Measurements from ENCODE around the gene ARID1B.

The ARID1B gene

GRCh38 chr6:157194110-157194509 is 416.9 kb downstream of the ARID1B start:
- H3K9me3 Mint-ChIP-seq, result no peaks in the 10 kb centered on the region
- no peak for DNase-seq (ENCODE audit: low spot score in 2 of 2)
- H3K36me3 Mint-ChIP-seq, result peaks cover 31% of the 10 kb centered on the region
- ATAC-seq (ENCODE audit: low read depth), result no peak
- no peak overlapping the region for H3K27ac Mint-ChIP-seq
- H3K27me3 Mint-ChIP-seq, result no peaks in the 10 kb centered on the region
- H3K4me3 Mint-ChIP-seq, result no peak overlapping the region
- peaks cover 2% of the 10 kb centered on the region for H3K4me1 Mint-ChIP-seq

DNA sequence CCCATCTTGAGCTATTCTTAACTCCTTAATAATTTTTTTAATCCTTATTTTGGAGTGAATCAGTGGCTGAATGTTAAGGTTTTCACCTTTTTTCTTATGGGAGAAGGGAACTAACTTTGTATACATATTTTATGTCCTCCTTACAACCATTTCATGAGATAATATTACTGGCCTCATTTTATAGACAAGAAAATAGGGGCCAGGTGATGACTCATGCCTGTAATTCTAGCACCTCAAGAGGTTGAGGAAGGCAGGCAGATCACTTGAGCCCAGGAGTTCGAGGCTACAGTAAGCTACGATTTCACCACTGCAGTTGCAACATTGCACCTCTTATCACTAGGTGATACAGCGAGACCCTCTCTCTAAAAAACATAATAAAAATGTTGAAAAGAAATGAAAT is 417.5 kb downstream of the ARID1B start:
- ATAC-seq (ENCODE audit: low read depth) (no peak), DNase-seq (ENCODE audit: low spot score in 2 of 2) (no peak)
- H3K9me3 Mint-ChIP-seq, result no peaks in the 10 kb centered on the region
- peaks cover 2% of the 10 kb centered on the region for H3K4me1 Mint-ChIP-seq
- H3K4me3 Mint-ChIP-seq, result no peak overlapping the region
- no peaks in the 10 kb centered on the region for H3K27me3 Mint-ChIP-seq
- no peak overlapping the region for H3K27ac Mint-ChIP-seq
- H3K36me3 Mint-ChIP-seq, result peaks cover 29% of the 10 kb centered on the region

GRCh38 chr6:157196391-157196790 is 419.2 kb downstream of the ARID1B start:
- Mint-ChIP-seq H3K36me3 (peaks cover 22% of the 10 kb centered on the region), H3K9me3 (no peaks in the 10 kb centered on the region), H3K27me3 (no peaks in the 10 kb centered on the region), H3K27ac (no peak overlapping the region), H3K4me1 (no peaks in the 10 kb centered on the region), H3K4me3 (no peak overlapping the region)
- ATAC-seq (ENCODE audit: low read depth) (no peak), DNase-seq (ENCODE audit: low spot score in 2 of 2) (no peak)

GRCh38 chr6:157198425-157199279 is 421.5 kb downstream of the ARID1B start:
- Mint-ChIP-seq H3K9me3 (no peaks in the 10 kb centered on the region), H3K4me3 (no peak overlapping the region), H3K4me1 (peaks cover 2% of the 10 kb centered on the region), H3K36me3 (peaks cover 25% of the 10 kb centered on the region), H3K27me3 (no peaks in the 10 kb centered on the region), H3K27ac (no peak overlapping the region)
- no peak for DNase-seq (ENCODE audit: low spot score in 2 of 2)
- no peak for ATAC-seq (ENCODE audit: low read depth)

DNA sequence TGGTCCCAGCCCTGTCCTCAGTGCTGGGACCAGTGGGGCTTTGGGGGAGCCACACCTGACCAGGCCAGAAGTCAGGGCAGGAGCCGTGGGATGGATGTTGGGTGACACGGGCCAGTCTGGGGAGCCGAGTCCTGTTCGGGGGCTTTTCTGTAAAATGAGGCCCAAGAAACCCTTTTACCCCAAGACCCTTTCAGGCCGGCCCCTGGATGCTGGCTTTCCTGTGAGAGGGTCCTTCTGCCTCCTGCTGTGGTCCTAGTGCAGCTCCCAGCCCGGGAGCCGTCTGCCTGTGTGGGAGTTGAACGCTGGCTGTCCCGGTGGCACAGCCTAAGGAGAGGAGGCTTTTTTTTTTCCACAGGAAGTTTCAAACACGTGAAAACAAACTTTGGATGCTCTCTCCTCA is 422.9 kb downstream of the ARID1B start:
- Mint-ChIP-seq H3K4me1 (peaks cover 6% of the 10 kb centered on the region), H3K9me3 (no peaks in the 10 kb centered on the region), H3K36me3 (peaks cover 30% of the 10 kb centered on the region), H3K27me3 (no peaks in the 10 kb centered on the region), H3K27ac (no peak overlapping the region), H3K4me3 (no peak overlapping the region)
- DNase-seq (ENCODE audit: low spot score in 2 of 2) (no peak), ATAC-seq (ENCODE audit: low read depth) (no peak)

DNA sequence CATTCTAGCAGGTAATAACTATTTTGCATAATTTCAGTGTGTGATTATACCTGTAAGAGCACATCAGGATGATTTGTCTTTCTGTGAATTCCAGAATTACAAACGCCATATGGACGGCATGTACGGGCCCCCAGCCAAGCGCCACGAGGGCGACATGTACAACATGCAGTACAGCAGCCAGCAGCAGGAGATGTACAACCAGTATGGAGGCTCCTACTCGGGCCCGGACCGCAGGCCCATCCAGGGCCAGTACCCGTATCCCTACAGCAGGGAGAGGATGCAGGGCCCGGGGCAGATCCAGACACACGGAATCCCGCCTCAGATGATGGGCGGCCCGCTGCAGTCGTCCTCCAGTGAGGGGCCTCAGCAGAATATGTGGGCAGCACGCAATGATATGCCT is 423.4 kb downstream of the ARID1B start:
- H3K27me3 Mint-ChIP-seq, result no peaks in the 10 kb centered on the region
- no peak overlapping the region for H3K4me3 Mint-ChIP-seq
- peaks cover 29% of the 10 kb centered on the region for H3K36me3 Mint-ChIP-seq
- no peak for DNase-seq (ENCODE audit: low spot score in 2 of 2)
- peaks cover 6% of the 10 kb centered on the region for H3K4me1 Mint-ChIP-seq
- H3K27ac Mint-ChIP-seq, result no peak overlapping the region
- ATAC-seq (ENCODE audit: low read depth), result no peak
- H3K9me3 Mint-ChIP-seq, result no peaks in the 10 kb centered on the region

GRCh38 chr6:157201083-157201482 is 423.9 kb downstream of the ARID1B start:
- no peak for ATAC-seq (ENCODE audit: low read depth)
- no peak overlapping the region for H3K4me3 Mint-ChIP-seq
- DNase-seq (ENCODE audit: low spot score in 2 of 2), result no peak
- no peaks in the 10 kb centered on the region for H3K27me3 Mint-ChIP-seq
- peaks cover 6% of the 10 kb centered on the region for H3K4me1 Mint-ChIP-seq
- H3K9me3 Mint-ChIP-seq, result no peaks in the 10 kb centered on the region
- H3K36me3 Mint-ChIP-seq, result peaks cover 33% of the 10 kb centered on the region
- H3K27ac Mint-ChIP-seq, result no peak overlapping the region

DNA sequence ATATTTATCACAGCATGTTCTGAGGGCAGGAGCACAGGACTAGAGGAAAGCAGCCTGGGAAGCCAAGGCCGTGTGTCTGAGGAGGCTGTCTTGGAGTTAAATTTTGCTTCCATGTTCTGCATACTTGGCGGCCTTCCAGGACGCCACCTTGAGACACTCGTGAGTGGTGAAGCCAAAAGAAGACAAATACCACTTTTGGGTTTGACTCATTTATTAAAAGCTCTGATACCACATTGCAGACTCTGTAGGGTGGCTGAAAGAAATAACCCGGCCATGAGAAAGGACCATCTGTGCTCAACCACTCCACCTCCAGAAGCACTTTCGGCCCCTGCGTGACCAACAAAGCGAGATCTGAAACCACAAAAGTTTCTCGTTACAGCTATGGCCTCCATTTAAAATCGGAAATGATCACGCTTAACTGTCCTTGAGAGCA is 426.1 kb downstream of the ARID1B start:
- peaks cover 36% of the 10 kb centered on the region for H3K36me3 Mint-ChIP-seq
- no peak for DNase-seq (ENCODE audit: low spot score in 2 of 2)
- H3K9me3 Mint-ChIP-seq, result no peaks in the 10 kb centered on the region
- no peak overlapping the region for H3K4me3 Mint-ChIP-seq
- no peak for ATAC-seq (ENCODE audit: low read depth)
- H3K27me3 Mint-ChIP-seq, result no peaks in the 10 kb centered on the region
- H3K4me1 Mint-ChIP-seq, result peaks cover 6% of the 10 kb centered on the region
- H3K27ac Mint-ChIP-seq, result peak overlapping the region; percentile 73

- Mint-ChIP-seq H3K4me1 (peaks cover 6% of the 10 kb centered on the region), H3K27me3 (no peaks in the 10 kb centered on the region), H3K36me3 (peaks cover 36% of the 10 kb centered on the region), H3K27ac (peak overlapping the region; percentile 73), H3K4me3 (no peak overlapping the region), H3K9me3 (no peaks in the 10 kb centered on the region)
- no peak for DNase-seq (ENCODE audit: low spot score in 2 of 2)
- no peak for ATAC-seq (ENCODE audit: low read depth)
Observed at GRCh38 chr6:157203764-157204163, 426.6 kb downstream of the ARID1B start.

GRCh38 chr6:157205473-157206358 is 428.5 kb downstream of the ARID1B start:
- DNase-seq (ENCODE audit: low spot score in 2 of 2), result no peak
- Mint-ChIP-seq H3K27me3 (no peaks in the 10 kb centered on the region), H3K9me3 (no peaks in the 10 kb centered on the region), H3K36me3 (peaks cover 36% of the 10 kb centered on the region), H3K27ac (no peak overlapping the region), H3K4me3 (no peak overlapping the region), H3K4me1 (peaks cover 6% of the 10 kb centered on the region)
- no peak for ATAC-seq (ENCODE audit: low read depth)

DNA sequence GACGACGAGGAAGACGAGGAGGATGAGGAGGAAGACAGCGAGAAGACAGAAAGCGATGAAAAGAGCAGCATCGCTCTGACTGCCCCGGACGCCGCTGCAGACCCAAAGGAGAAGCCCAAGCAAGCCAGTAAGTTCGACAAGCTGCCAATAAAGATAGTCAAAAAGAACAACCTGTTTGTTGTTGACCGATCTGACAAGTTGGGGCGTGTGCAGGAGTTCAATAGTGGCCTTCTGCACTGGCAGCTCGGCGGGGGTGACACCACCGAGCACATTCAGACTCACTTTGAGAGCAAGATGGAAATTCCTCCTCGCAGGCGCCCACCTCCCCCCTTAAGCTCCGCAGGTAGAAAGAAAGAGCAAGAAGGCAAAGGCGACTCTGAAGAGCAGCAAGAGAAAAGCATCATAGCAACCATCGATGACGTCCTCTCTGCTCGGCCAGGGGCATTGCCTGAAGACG is 429.2 kb downstream of the ARID1B start:
- ATAC-seq (ENCODE audit: low read depth) (no peak), DNase-seq (ENCODE audit: low spot score in 2 of 2) (no peak)
- Mint-ChIP-seq H3K4me3 (no peak overlapping the region), H3K9me3 (no peaks in the 10 kb centered on the region), H3K27me3 (no peaks in the 10 kb centered on the region), H3K4me1 (peaks cover 6% of the 10 kb centered on the region), H3K27ac (no peak overlapping the region), H3K36me3 (peaks cover 31% of the 10 kb centered on the region)

- no peak overlapping the region for H3K4me3 Mint-ChIP-seq
- ATAC-seq (ENCODE audit: low read depth) (no peak), DNase-seq (ENCODE audit: low spot score in 2 of 2) (no peak)
- H3K9me3 Mint-ChIP-seq, result no peaks in the 10 kb centered on the region
- H3K27me3 Mint-ChIP-seq, result no peaks in the 10 kb centered on the region
- peaks cover 6% of the 10 kb centered on the region for H3K4me1 Mint-ChIP-seq
- H3K36me3 Mint-ChIP-seq, result peaks cover 24% of the 10 kb centered on the region
- no peak overlapping the region for H3K27ac Mint-ChIP-seq
Observed at GRCh38 chr6:157207521-157208076, 430.4 kb downstream of the ARID1B start.

- Mint-ChIP-seq H3K4me3 (no peak overlapping the region), H3K36me3 (peaks cover 14% of the 10 kb centered on the region), H3K9me3 (no peaks in the 10 kb centered on the region), H3K4me1 (peaks cover 2% of the 10 kb centered on the region), H3K27me3 (no peaks in the 10 kb centered on the region), H3K27ac (peak overlapping the region; percentile 29)
- ATAC-seq (ENCODE audit: low read depth) (no peak), DNase-seq (ENCODE audit: low spot score in 2 of 2) (no peak)
Observed at GRCh38 chr6:157209865-157210530, 432.8 kb downstream of the ARID1B start.
